OCI-LY7 (cell line): Measurements from ENCODE around the gene DAB1. TPM values are rescaled to one million over a fixed set of nuclear protein-coding genes. Genes with fewer than 3 reads are reported as not detected.

Experiments
- BruUV-seq: library from RNA; stranded (reverse); fragments of 400-500 nt; replicated peaks from 2 replicates; lab custom pipeline; 2021; lab: Mats Ljungman, UMichigan
- CTCF ChIA-PET: fragments of 300-600 bp; sonication (Branson Sonifier 250); formaldehyde crosslinking; loops from one replicate; lab custom pipeline; 2022; ENCODE audit warnings: antibody characterized with exemption; ENCODE audit not compliant: unreplicated experiment; lab: Charles Lee
- POLR2A ChIA-PET: fragments of 300-600 bp; sonication (Branson Sonifier 250); formaldehyde crosslinking; loops from one replicate; lab custom pipeline; 2022; ENCODE audit warnings: antibody characterized with exemption; lab: Charles Lee
- DNase-seq: peaks from one replicate; pipeline ENCODE4 v3.0.0-alpha.2; 2015; ENCODE audit warnings: low spot score
- H2AFZ ChIP-seq: fragments of 200-600 bp; sonication (generic), shearing (Covaris generic); 2 replicates; pipeline ENCODE4 v1.6.1; 2014; ENCODE audit warnings: mild to moderate bottlenecking, antibody characterized with exemption, low read length, moderate library complexity
- H3K27ac ChIP-seq: fragments of 200-600 bp; sonication (generic); 2 replicates; pipeline ENCODE4 v1.5.1; 2014; ENCODE audit warnings: mixed run types, low read depth, mild to moderate bottlenecking, moderate library complexity, low read length, inconsistent platforms; ENCODE audit not compliant: poor library complexity, severe bottlenecking
- H3K36me3 ChIP-seq: fragments of 200-600 bp; sonication (generic); 2 replicates; pipeline ENCODE4 v1.6.1; 2014; ENCODE audit warnings: mild to moderate bottlenecking, antibody characterized with exemption, low read length, moderate library complexity, mixed read lengths; ENCODE audit not compliant: insufficient read depth
- H3K4me1 ChIP-seq: fragments of 200-600 bp; sonication (generic); 2 replicates; pipeline ENCODE4 v1.5.1; 2014; ENCODE audit warnings: mild to moderate bottlenecking, low read length; ENCODE audit not compliant: insufficient read depth, poor library complexity, severe bottlenecking
- H3K4me2 ChIP-seq: fragments of 200-600 bp; sonication (generic); 2 replicates; pipeline ENCODE4 v1.6.1; 2014; ENCODE audit warnings: mild to moderate bottlenecking, low read length
- H3K4me3 ChIP-seq: fragments of 200-600 bp; sonication (generic); 2 replicates; pipeline ENCODE4 v1.5.1; 2014; ENCODE audit warnings: mild to moderate bottlenecking, low read depth, low read length; ENCODE audit not compliant: poor library complexity, severe bottlenecking
- H3K79me2 ChIP-seq: fragments of 200-600 bp; sonication (generic); 2 replicates; pipeline ENCODE4 v1.6.1; 2016; ENCODE audit warnings: low read depth, mild to moderate bottlenecking, low read length, moderate library complexity, mixed read lengths; ENCODE audit not compliant: insufficient read depth
- H3K9me2 ChIP-seq: fragments of 200-600 bp; sonication (generic); 2 replicates; pipeline ENCODE4 v1.6.1; 2016; ENCODE audit warnings: mild to moderate bottlenecking, low read length, mixed read lengths; ENCODE audit not compliant: insufficient read depth
- H3K9me3 ChIP-seq: fragments of 200-600 bp; sonication (generic); 2 replicates; pipeline ENCODE4 v1.6.1; 2014; ENCODE audit warnings: mild to moderate bottlenecking, mixed run types, low read length, mixed read lengths
- H4K20me1 ChIP-seq: fragments of 200-600 bp; sonication (generic); 2 replicates; pipeline ENCODE4 v1.6.1; 2014; ENCODE audit warnings: mild to moderate bottlenecking, antibody characterized with exemption, low read length, moderate library complexity, mixed read lengths; ENCODE audit not compliant: insufficient read depth
- CTCF ChIP-seq: fragments of 200-600 bp; sonication (generic); conservative IDR thresholded peaks from 2 replicates; pipeline ENCODE4 v1.5.1; 2014; ENCODE audit warnings: mild to moderate bottlenecking, antibody characterized with exemption, low read length, moderate library complexity, mixed read lengths
- EZH2phosphoT487 ChIP-seq: fragments of 200-600 bp; sonication (generic); IDR thresholded peaks from 2 replicates; pipeline ENCODE4 v1.6.1; 2018; ENCODE audit warnings: low read depth, borderline replicate concordance, mild to moderate bottlenecking, mixed run types, antibody characterized with exemption, low read length, moderate library complexity, mixed read lengths
- intact Hi-C: fragments of 100-400 bp; cut with micrococcal nuclease; formaldehyde crosslinking; loops from one replicate; pipeline ENCODE4 v1.10.0; 2022; ENCODE audit not compliant: unreplicated experiment
- total RNA-seq, 2 experiments: library from RNA; depleted of rRNA in 1 of 2; stranded (reverse); fragments of >200 nt in 1 of 2; shearing (Covaris generic) in 1 of 2; gene quantifications; 2 replicates each; pipeline ENCODE4 v1.2.3, GENCODE V29; 2014 to 2022

Gene DAB1
- total RNA-seq, 2 experiments from 2014 or later: not detected

DNA sequence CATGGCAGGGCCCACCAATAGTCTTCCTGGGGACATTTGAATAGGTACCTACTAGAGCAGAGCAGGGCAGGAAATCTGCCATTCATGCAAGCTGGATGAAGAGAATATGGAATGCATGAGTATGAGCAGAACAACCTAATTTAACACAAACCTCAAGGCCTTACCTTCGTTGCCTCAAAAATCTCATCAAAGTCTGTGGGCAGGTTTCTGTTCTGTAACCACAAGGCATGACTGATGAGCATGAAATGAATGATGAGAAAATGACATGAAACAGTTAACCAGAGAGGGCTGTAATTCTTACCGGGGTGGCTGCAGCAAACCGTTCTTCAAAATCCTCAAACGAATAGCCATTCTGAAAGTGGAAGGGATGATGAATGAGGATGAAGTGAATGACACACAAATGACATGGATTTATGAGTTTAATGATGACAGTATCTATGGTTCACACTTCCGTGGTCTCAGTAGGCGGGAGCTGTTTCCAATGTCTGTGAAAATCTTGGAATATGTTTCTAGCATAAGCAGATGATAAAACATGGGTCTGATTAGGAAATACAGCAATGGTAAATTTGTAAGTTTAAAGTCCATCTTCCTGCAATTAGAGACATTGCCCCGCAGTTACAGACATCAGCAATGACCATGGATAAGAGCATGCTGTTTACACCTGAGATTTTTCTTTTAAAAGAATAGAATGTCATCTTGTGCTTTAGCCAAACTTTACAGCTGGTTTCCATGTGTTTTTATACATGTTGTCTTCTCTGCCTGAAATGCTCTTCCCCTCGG lies 390.4 kb downstream of the DAB1 start:
- intact Hi-C loops: no loop called here
- no peaks in the 10 kb centered on the region for H3K9me2 ChIP-seq
- no peaks in the 10 kb centered on the region for H3K4me1 ChIP-seq
- H3K4me2 ChIP-seq: no peak overlapping the region
- BruUV-seq: no TSS peak
- POLR2A ChIA-PET: interaction anchor here (0.6 kb wide), 1 partner anchor 360 kb away, joined by 3 read pairs; no protein-coding TSS in a partner anchor
- no peaks in the 10 kb centered on the region for H3K9me3 ChIP-seq
- no peak for DNase-seq
- no peak overlapping the region for H3K27ac ChIP-seq
- no peaks in the 10 kb centered on the region for H3K36me3 ChIP-seq
- H4K20me1 ChIP-seq: no peaks in the 10 kb centered on the region
- no peak for TF ChIP-seq CTCF
- TF ChIP-seq EZH2phosphoT487: no peak
- no peak overlapping the region for H3K4me3 ChIP-seq
- H2AFZ ChIP-seq: no peak overlapping the region
- H3K79me2 ChIP-seq: no peaks in the 10 kb centered on the region
- CTCF ChIA-PET: no interaction called here

GRCh38 chr1:57026624-57027354 lies 397.1 kb downstream of the DAB1 start:
- DNase-seq: no peak
- H3K27ac ChIP-seq: no peak overlapping the region
- intact Hi-C loops: no loop called here
- H4K20me1 ChIP-seq: no peaks in the 10 kb centered on the region
- ChIA-PET POLR2A (no interaction called here), CTCF (no interaction called here)
- no peaks in the 10 kb centered on the region for H3K9me3 ChIP-seq
- H3K9me2 ChIP-seq: no peaks in the 10 kb centered on the region
- H3K4me3 ChIP-seq: no peak overlapping the region
- H3K79me2 ChIP-seq: no peaks in the 10 kb centered on the region
- no peak overlapping the region for H2AFZ ChIP-seq
- BruUV-seq: no TSS peak
- H3K36me3 ChIP-seq: no peaks in the 10 kb centered on the region
- no peaks in the 10 kb centered on the region for H3K4me1 ChIP-seq
- no peak overlapping the region for H3K4me2 ChIP-seq
- TF ChIP-seq CTCF (no peak), EZH2phosphoT487 (no peak)
